Endothelial cell of umbilical vein (primary cell): Measurements from ENCODE around the gene C3orf33.
A peak's percentile ranks its signal among the peaks of the same experiment; 100 is the strongest.

Experiments
- CTCF ChIP-seq, 2 donors: IDR thresholded peaks; 1 replicate in 1 of 2; 2 replicates in 1 of 2; pipeline ENCODE4 v1.5.1; 2011; ENCODE audit warnings: low read length in 2 of 2, mild to moderate bottlenecking in 2 of 2, moderate library complexity in 2 of 2, control low read depth in 1 of 2, inconsistent platforms in 1 of 2, low read depth in 1 of 2; ENCODE audit not compliant: insufficient read depth in 1 of 2; ENCODE audit errors: extremely low read depth in 1 of 2
- EZH2 ChIP-seq: IDR thresholded peaks from 2 replicates; pipeline ENCODE4 v1.6.1; 2012; ENCODE audit warnings: borderline replicate concordance, low read depth, mild to moderate bottlenecking, moderate library complexity, low read length, inconsistent platforms; ENCODE audit not compliant: severe bottlenecking
- FOS ChIP-seq: IDR thresholded peaks from 2 replicates; pipeline ENCODE4 v1.6.1; 2011; ENCODE audit warnings: mild to moderate bottlenecking, low read length, moderate library complexity, borderline replicate concordance; ENCODE audit not compliant: insufficient read depth
- JUN ChIP-seq: IDR thresholded peaks from 2 replicates; pipeline ENCODE4 v1.6.1; 2011; ENCODE audit warnings: borderline replicate concordance, low read depth; ENCODE audit not compliant: insufficient read length, insufficient read depth
- MAX ChIP-seq: IDR thresholded peaks from 2 replicates; pipeline ENCODE4 v1.6.1; 2011; ENCODE audit not compliant: insufficient read depth, insufficient read length
- MYC ChIP-seq: IDR thresholded peaks from one replicate; pipeline ENCODE4 v1.6.1; 2011; ENCODE audit warnings: mild to moderate bottlenecking, low read depth, low read length
- POLR2A ChIP-seq: IDR thresholded peaks from 2 replicates; pipeline ENCODE4 v1.6.1; 2012; ENCODE audit warnings: low read depth, mild to moderate bottlenecking, control low read depth, low read length
- POLR2AphosphoS5 ChIP-seq: IDR thresholded peaks from 2 replicates; pipeline ENCODE4 v1.6.1; 2012; ENCODE audit warnings: low read depth, mild to moderate bottlenecking, control low read depth, low read length, moderate library complexity; ENCODE audit not compliant: insufficient read depth

- no peak for TF ChIP-seq POLR2AphosphoS5
- TF ChIP-seq CTCF (IDR thresholded peaks at IDR 0.05; ENCODE audit: extremely low read depth in 1 of 2, insufficient read depth in 1 of 2, low read depth in 1 of 2, low read length in 2 of 2): peak; percentile 46 to 49
- no peak for TF ChIP-seq POLR2A
- no peak for TF ChIP-seq MYC
- TF ChIP-seq JUN: no peak
- TF ChIP-seq EZH2: no peak
- TF ChIP-seq FOS: no peak
- TF ChIP-seq MAX: no peak
Measured at GRCh38 chr3:155753038-155753639, 52.9 kb downstream of the C3orf33 start.
